ENCODE results near the gene EVI5L.
A peak's percentile ranks its signal among the peaks of the same experiment; 100 is the strongest.
"Not testable (repeated sequence)": the region's sequence is repeated elsewhere in the genome, so short reads cannot be mapped to it uniquely, and the experiment has no call there.

EVI5L gene

GRCh38 chr19:7888145-7888825 lies 58.3 kb downstream of the EVI5L start, which contains the start of gene LRRC8E:
Gene LRRC8E, plus strand, starts transcription at chr19:7888510. Its CDS starts 7,094 bp downstream, at chr19:7895604.
- DNase-seq (ENCODE audit: low read depth) = peak; percentile 59
- peak within 1 kb of the TSS; percentile 66 for H3K4me3 ChIP-seq (ENCODE audit: low read depth, low read length)
- TF ChIP-seq CTCF (conservative IDR thresholded peaks at IDR 0.05; ENCODE audit: low read depth, low read length) = no peak

DNA sequence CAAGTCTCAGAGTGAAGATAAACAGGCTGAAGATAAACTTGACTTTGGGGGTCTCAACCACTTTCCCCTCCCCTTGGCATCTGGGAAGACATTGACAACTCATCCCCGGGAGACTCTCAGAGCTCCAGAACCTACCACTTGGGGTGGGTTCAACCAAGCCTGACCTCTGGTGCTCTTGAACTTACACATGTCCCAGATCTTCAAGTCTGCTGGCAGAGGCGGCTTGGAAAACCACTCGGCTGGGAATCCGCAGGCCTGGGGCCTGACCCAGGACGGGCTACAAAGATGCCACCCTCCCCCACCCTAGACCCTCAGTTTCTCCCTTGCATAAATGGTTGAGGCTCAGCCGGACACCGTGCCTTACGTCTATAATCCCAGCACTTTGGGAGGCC lies 58.8 kb downstream of the EVI5L start:
- DNase-seq (ENCODE audit: low read depth) = no peak
- TF ChIP-seq CTCF (conservative IDR thresholded peaks at IDR 0.05; ENCODE audit: low read depth, low read length) = no peak
- H3K4me3 ChIP-seq (ENCODE audit: low read depth, low read length) = peak overlapping the region; percentile 66

DNA sequence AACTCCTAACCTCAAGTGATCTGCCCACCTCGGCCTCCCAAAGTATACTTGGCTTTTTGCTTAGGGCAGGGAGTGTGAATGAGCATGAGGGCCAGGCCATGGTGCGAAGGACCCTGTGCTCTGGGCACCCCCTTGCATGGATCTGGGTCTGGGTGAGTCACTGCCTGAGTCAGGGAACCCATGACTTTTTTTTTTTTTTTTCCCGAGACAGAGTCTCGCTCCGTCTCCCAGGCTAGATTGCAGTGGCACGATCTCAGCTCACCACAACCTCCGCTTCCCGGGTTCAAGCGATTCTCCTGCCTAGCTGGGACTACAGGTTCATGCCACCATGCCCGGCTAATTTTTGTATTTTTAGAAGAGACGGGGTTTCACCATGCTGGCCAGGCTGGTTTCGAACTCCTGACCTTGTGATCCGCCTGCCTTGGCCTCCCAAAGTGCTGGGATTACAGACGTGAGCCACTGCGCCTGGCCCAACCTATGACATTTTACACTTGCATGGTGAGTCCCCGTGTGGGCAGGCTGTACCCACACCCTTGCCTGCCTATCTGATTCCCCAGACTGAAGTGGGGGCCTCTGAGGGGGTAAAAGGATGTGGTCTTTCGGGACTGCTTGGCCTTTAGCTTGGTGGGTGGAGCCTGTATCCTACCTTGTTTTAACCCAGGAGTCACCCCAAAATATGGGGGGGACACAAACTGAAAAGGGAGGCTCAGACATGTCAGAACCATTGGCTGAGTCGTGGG lies 63.5 kb downstream of the EVI5L start:
- H3K4me3 ChIP-seq (ENCODE audit: low read depth, low read length) = not testable (repeated sequence)
- DNase-seq (ENCODE audit: low read depth) = peak; percentile 74

DNA sequence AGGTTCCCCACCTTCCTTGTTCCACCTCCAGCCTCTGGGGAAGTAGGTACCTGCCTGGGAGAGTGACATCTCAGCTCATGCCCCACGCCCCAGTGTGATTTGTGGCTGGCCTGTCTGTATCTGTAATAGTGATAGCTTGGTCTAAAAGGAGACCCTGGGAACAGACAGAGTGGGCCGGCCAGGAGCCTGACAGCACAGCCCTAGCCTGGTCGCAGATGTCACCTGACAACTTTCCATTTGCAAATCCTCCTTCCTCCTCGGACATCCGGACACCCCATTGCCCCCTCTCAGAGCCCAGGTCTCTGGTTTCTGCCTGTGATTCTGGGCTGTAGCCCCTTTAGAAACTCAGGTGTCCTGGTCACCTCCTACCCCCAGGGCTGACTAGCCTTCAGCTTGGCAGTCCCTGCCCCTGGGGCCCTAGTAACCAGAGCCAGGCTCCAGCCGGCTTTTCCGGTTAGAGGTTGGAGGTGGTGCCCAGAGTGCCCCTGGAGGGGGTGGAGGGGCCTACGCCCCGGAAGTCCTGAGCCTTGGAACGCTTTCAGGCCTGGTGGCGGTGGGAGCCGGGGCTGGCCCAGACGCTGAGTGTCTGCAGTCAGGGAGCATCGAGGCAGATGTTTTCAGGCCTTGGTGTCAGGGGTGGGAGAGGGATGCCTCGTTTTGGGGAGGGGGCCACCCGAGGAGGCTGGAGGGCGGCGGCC lies 64.7 kb downstream of the EVI5L start:
- no peak overlapping the region for H3K4me3 ChIP-seq (ENCODE audit: low read depth, low read length)
- DNase-seq (ENCODE audit: low read depth) = no peak
- no peak for TF ChIP-seq CTCF (conservative IDR thresholded peaks at IDR 0.05; ENCODE audit: low read depth, low read length)

- TF ChIP-seq CTCF (conservative IDR thresholded peaks at IDR 0.05; ENCODE audit: low read depth, low read length) = no peak
- DNase-seq (ENCODE audit: low read depth) = no peak
- H3K4me3 ChIP-seq (ENCODE audit: low read depth, low read length) = no peak overlapping the region
Measured at GRCh38 chr19:7895565-7895964, 65.5 kb downstream of the EVI5L start.

GRCh38 chr19:7897292-7897691 lies 67.3 kb downstream of the EVI5L start:
- no peak for TF ChIP-seq CTCF (conservative IDR thresholded peaks at IDR 0.05; ENCODE audit: low read depth, low read length)
- no peak overlapping the region for H3K4me3 ChIP-seq (ENCODE audit: low read depth, low read length)
- DNase-seq (ENCODE audit: low read depth) = no peak

DNA sequence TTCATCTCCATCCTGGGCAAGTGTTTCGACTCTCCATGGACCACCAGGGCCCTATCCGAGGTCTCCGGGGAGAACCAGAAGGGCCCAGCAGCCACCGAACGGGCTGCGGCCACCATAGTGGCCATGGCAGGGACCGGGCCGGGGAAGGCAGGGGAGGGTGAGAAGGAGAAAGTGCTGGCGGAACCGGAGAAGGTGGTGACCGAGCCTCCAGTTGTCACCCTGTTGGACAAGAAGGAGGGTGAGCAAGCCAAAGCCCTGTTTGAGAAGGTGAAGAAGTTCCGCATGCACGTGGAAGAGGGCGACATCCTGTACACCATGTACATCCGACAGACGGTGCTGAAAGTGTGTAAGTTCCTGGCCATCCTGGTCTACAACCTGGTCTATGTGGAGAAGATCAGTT lies 68.9 kb downstream of the EVI5L start:
- no peak for DNase-seq (ENCODE audit: low read depth)
- no peak for TF ChIP-seq CTCF (conservative IDR thresholded peaks at IDR 0.05; ENCODE audit: low read depth, low read length)
- no peak overlapping the region for H3K4me3 ChIP-seq (ENCODE audit: low read depth, low read length)
